SJCRH30 (cell line): Measurements from ENCODE around the gene MRPL37. TPM values are rescaled to one million over a fixed set of nuclear protein-coding genes. Genes with fewer than 3 reads are reported as not detected.

Source experiments
- DNase-seq, 2 experiments: peaks; one replicate each; pipeline ENCODE4 v3.0.0-alpha.2; 2015 to 2020
- H3K27ac ChIP-seq: fragments of 250-450 bp; sonication (Bioruptor Pico); 2 replicates; pipeline ENCODE4 v1.5.1; 2020; ENCODE audit warnings: mild to moderate bottlenecking, moderate library complexity
- H3K27me3 ChIP-seq: fragments of 250-450 bp; sonication (Bioruptor Pico); 2 replicates; pipeline ENCODE4 v1.5.1; 2020; ENCODE audit warnings: mild to moderate bottlenecking, moderate library complexity
- H3K36me3 ChIP-seq: fragments of 250-450 bp; sonication (Bioruptor Pico); 2 replicates; pipeline ENCODE4 v1.5.1; 2020; ENCODE audit warnings: mild to moderate bottlenecking, moderate library complexity
- H3K4me1 ChIP-seq: fragments of 250-450 bp; sonication (Bioruptor Pico); 2 replicates; pipeline ENCODE4 v1.5.1; 2020; ENCODE audit warnings: mild to moderate bottlenecking, moderate library complexity
- H3K4me3 ChIP-seq: fragments of 250-450 bp; sonication (Bioruptor Pico); 2 replicates; pipeline ENCODE4 v1.5.1; 2020; ENCODE audit warnings: mild to moderate bottlenecking, moderate library complexity
- H3K9me3 ChIP-seq: fragments of 250-450 bp; sonication (Bioruptor Pico); replicated peaks from 2 replicates; pipeline ENCODE4 v1.5.1; 2020; ENCODE audit warnings: mild to moderate bottlenecking, moderate library complexity
- total RNA-seq: library from RNA; depleted of rRNA; stranded (reverse); fragments of >200 nt; shearing (Covaris generic); gene quantifications from 2 replicates; pipeline ENCODE4 v1.2.3, GENCODE V29; 2014

MRPL37 gene
- total RNA-seq, 1 experiment from 2014 or later = 139 TPM

- no peaks in the 10 kb centered on the region for H3K27me3 ChIP-seq
These were observed 34.3 kb downstream of the MRPL37 start for GRCh38 chr1:54234284-54234683.

GRCh38 chr1:54237586-54237985, 37.6 kb downstream of the MRPL37 start:
- no peak overlapping the region for H3K27ac ChIP-seq
- peaks cover 5% of the 10 kb centered on the region; the same call in 1 of the 2 replicates for H3K4me1 ChIP-seq
- peaks cover 12% of the 10 kb centered on the region for H3K36me3 ChIP-seq
- no peaks in the 10 kb centered on the region for H3K27me3 ChIP-seq
- H3K4me3 ChIP-seq = no peak overlapping the region
- no peaks in the 10 kb centered on the region for H3K9me3 ChIP-seq
- no peak for DNase-seq

More at GRCh38 chr1:54234284-54234683, 34.3 kb downstream of the MRPL37 start:
- peaks cover 12% of the 10 kb centered on the region for H3K36me3 ChIP-seq
- no peak overlapping the region for H3K4me3 ChIP-seq
- no peaks in the 10 kb centered on the region for H3K9me3 ChIP-seq
- H3K27ac ChIP-seq = no peak overlapping the region
- H3K4me1 ChIP-seq = peaks cover 10% of the 10 kb centered on the region
- no peak for DNase-seq

GRCh38 chr1:54238353-54239034, 38.5 kb downstream of the MRPL37 start:
- H3K27ac ChIP-seq = no peak overlapping the region
- no peak overlapping the region for H3K4me3 ChIP-seq
- H3K9me3 ChIP-seq = no peaks in the 10 kb centered on the region

GRCh38 chr1:54239035-54239383, 39.0 kb downstream of the MRPL37 start:
- Histone ChIP-seq H3K4me1 (peaks cover 5% of the 10 kb centered on the region; the same call in 1 of the 2 replicates), H3K27ac (no peak overlapping the region), H3K36me3 (peaks cover 15% of the 10 kb centered on the region), H3K9me3 (no peaks in the 10 kb centered on the region), H3K4me3 (no peak overlapping the region), H3K27me3 (no peaks in the 10 kb centered on the region)
- DNase-seq = no peak

More at GRCh38 chr1:54238353-54239034, 38.5 kb downstream of the MRPL37 start:
- no peak for DNase-seq
- Histone ChIP-seq H3K4me1 (peaks cover 5% of the 10 kb centered on the region; the same call in 1 of the 2 replicates), H3K27me3 (no peaks in the 10 kb centered on the region), H3K36me3 (peaks cover 15% of the 10 kb centered on the region)

GRCh38 chr1:54239631-54240031, 39.7 kb downstream of the MRPL37 start:
- H3K36me3 ChIP-seq = peaks cover 13% of the 10 kb centered on the region
- DNase-seq = no peak
- H3K27me3 ChIP-seq = no peaks in the 10 kb centered on the region
- no peak overlapping the region for H3K4me3 ChIP-seq
- H3K4me1 ChIP-seq = peaks cover 5% of the 10 kb centered on the region; the same call in 1 of the 2 replicates
- no peak overlapping the region for H3K27ac ChIP-seq
- no peaks in the 10 kb centered on the region for H3K9me3 ChIP-seq

- Histone ChIP-seq H3K27me3 (no peaks in the 10 kb centered on the region), H3K4me1 (peaks cover 10% of the 10 kb centered on the region), H3K4me3 (no peak overlapping the region), H3K27ac (no peak overlapping the region), H3K9me3 (no peaks in the 10 kb centered on the region), H3K36me3 (peaks cover 13% of the 10 kb centered on the region)
- no peak for DNase-seq
These were observed 40.9 kb downstream of the MRPL37 start for GRCh38 chr1:54240741-54241335.

- peaks cover 13% of the 10 kb centered on the region for H3K36me3 ChIP-seq
- H3K27me3 ChIP-seq = no peaks in the 10 kb centered on the region
- DNase-seq = peak; percentile 40 to 44
- peaks cover 10% of the 10 kb centered on the region for H3K4me1 ChIP-seq
- H3K27ac ChIP-seq = no peak overlapping the region
- H3K9me3 ChIP-seq = no peaks in the 10 kb centered on the region
- H3K4me3 ChIP-seq = no peak overlapping the region
These were observed 41.4 kb downstream of the MRPL37 start for GRCh38 chr1:54241364-54241763.

GRCh38 chr1:54243022-54243421, 43.1 kb downstream of the MRPL37 start:
- peaks cover 5% of the 10 kb centered on the region; the same call in 1 of the 2 replicates for H3K36me3 ChIP-seq
- no peak for DNase-seq
- no peaks in the 10 kb centered on the region for H3K9me3 ChIP-seq
- H3K27ac ChIP-seq = no peak overlapping the region
- H3K27me3 ChIP-seq = no peaks in the 10 kb centered on the region
- peaks cover 10% of the 10 kb centered on the region for H3K4me1 ChIP-seq
- H3K4me3 ChIP-seq = no peak overlapping the region

GRCh38 chr1:54244655-54245054, 44.7 kb downstream of the MRPL37 start:
- Histone ChIP-seq H3K27me3 (no peaks in the 10 kb centered on the region), H3K4me3 (no peak overlapping the region), H3K36me3 (peaks cover 3% of the 10 kb centered on the region; the same call in 1 of the 2 replicates), H3K27ac (no peak overlapping the region), H3K4me1 (peaks cover 10% of the 10 kb centered on the region), H3K9me3 (no peaks in the 10 kb centered on the region)
- DNase-seq = no peak

GRCh38 chr1:54245501-54245900, 45.5 kb downstream of the MRPL37 start:
- Histone ChIP-seq H3K9me3 (no peaks in the 10 kb centered on the region), H3K36me3 (peaks cover 3% of the 10 kb centered on the region; the same call in 1 of the 2 replicates), H3K4me3 (no peak overlapping the region), H3K4me1 (peaks cover 17% of the 10 kb centered on the region), H3K27me3 (no peaks in the 10 kb centered on the region), H3K27ac (no peak overlapping the region)
- peak; percentile 52 to 58 for DNase-seq

- no peak overlapping the region for H3K4me3 ChIP-seq
- no peaks in the 10 kb centered on the region for H3K27me3 ChIP-seq
- H3K4me1 ChIP-seq = peaks cover 20% of the 10 kb centered on the region
- H3K27ac ChIP-seq = no peak overlapping the region
- no peaks in the 10 kb centered on the region for H3K9me3 ChIP-seq
- peaks cover 3% of the 10 kb centered on the region; the same call in 1 of the 2 replicates for H3K36me3 ChIP-seq
- DNase-seq = peak; percentile 32 to 50
These were observed 46.3 kb downstream of the MRPL37 start for GRCh38 chr1:54246116-54246721.

- Histone ChIP-seq H3K27me3 (no peaks in the 10 kb centered on the region), H3K4me3 (no peak overlapping the region), H3K9me3 (no peaks in the 10 kb centered on the region), H3K4me1 (peaks cover 29% of the 10 kb centered on the region), H3K36me3 (peaks cover under 1% of the 10 kb centered on the region; the same call in 1 of the 2 replicates), H3K27ac (no peak overlapping the region)
- DNase-seq = no peak
These were observed 48.0 kb downstream of the MRPL37 start for GRCh38 chr1:54247863-54248515.

- Histone ChIP-seq H3K36me3 (no peaks in the 10 kb centered on the region), H3K9me3 (no peaks in the 10 kb centered on the region), H3K27me3 (no peaks in the 10 kb centered on the region), H3K27ac (no peak overlapping the region), H3K4me3 (no peak overlapping the region), H3K4me1 (peaks cover 38% of the 10 kb centered on the region)
- no peak for DNase-seq
These were observed 49.0 kb downstream of the MRPL37 start for GRCh38 chr1:54248966-54249365.

GRCh38 chr1:54249819-54250435, 50.0 kb downstream of the MRPL37 start:
- Histone ChIP-seq H3K9me3 (no peaks in the 10 kb centered on the region), H3K4me1 (peaks cover 47% of the 10 kb centered on the region), H3K27me3 (no peaks in the 10 kb centered on the region), H3K4me3 (no peak overlapping the region), H3K27ac (peak overlapping the region; percentile 40), H3K36me3 (no peaks in the 10 kb centered on the region)
- DNase-seq = peak; percentile 58 to 73
